ENCODE results near the gene BTNL8.

Gene BTNL8, protein sequence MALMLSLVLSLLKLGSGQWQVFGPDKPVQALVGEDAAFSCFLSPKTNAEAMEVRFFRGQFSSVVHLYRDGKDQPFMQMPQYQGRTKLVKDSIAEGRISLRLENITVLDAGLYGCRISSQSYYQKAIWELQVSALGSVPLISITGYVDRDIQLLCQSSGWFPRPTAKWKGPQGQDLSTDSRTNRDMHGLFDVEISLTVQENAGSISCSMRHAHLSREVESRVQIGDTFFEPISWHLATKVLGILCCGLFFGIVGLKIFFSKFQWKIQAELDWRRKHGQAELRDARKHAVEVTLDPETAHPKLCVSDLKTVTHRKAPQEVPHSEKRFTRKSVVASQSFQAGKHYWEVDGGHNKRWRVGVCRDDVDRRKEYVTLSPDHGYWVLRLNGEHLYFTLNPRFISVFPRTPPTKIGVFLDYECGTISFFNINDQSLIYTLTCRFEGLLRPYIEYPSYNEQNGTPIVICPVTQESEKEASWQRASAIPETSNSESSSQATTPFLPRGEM

GRCh38 chr5:180898621-180899246 lies at the start of gene BTNL8:
BTNL8 (plus strand) TSS chr5:180899159; CDS start chr5:180899311, 152 bp downstream.
- TF ChIP-seq TCF12 (IDR thresholded peaks at IDR 0.05; ENCODE audit: low read depth) (no peak), RAD21 (IDR thresholded peaks at IDR 0.05; ENCODE audit: low read depth) (no peak), YY1 (IDR thresholded peaks at IDR 0.05; ENCODE audit: low read depth) (no peak), CREB1 (IDR thresholded peaks at IDR 0.05; ENCODE audit: low read depth) (no peak), NFIC (IDR thresholded peaks at IDR 0.05) (no peak), EP300 (IDR thresholded peaks at IDR 0.05; ENCODE audit: borderline replicate concordance) (no peak), REST (IDR thresholded peaks at IDR 0.05; ENCODE audit: low read depth) (no peak), EGR1 (IDR thresholded peaks at IDR 0.05) (no peak), ZBTB7A (IDR thresholded peaks at IDR 0.05; ENCODE audit: low read depth) (no peak), TEAD4 (IDR thresholded peaks at IDR 0.05) (no peak), TAF1 (IDR thresholded peaks at IDR 0.05; ENCODE audit: low read depth) (no peak), FOXM1 (IDR thresholded peaks at IDR 0.05; ENCODE audit: borderline replicate concordance, low read depth) (no peak), CEBPB (IDR thresholded peaks at IDR 0.05) (no peak)
- TF ChIP-seq, protein P1, sequence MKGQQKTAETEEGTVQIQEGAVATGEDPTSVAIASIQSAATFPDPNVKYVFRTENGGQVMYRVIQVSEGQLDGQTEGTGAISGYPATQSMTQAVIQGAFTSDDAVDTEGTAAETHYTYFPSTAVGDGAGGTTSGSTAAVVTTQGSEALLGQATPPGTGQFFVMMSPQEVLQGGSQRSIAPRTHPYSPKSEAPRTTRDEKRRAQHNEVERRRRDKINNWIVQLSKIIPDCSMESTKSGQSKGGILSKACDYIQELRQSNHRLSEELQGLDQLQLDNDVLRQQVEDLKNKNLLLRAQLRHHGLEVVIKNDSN (IDR thresholded peaks at IDR 0.05): no peak
- TF ChIP-seq, protein P2, sequence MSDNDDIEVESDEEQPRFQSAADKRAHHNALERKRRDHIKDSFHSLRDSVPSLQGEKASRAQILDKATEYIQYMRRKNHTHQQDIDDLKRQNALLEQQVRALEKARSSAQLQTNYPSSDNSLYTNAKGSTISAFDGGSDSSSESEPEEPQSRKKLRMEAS (IDR thresholded peaks at IDR 0.05): no peak

GRCh38 chr5:180849827-180850226 lies 49.1 kb upstream of the BTNL8 start:
- TF ChIP-seq, protein P1 (IDR thresholded peaks at IDR 0.05): no peak
- no peak for TF ChIP-seq EP300 (IDR thresholded peaks at IDR 0.05; ENCODE audit: borderline replicate concordance)
- TF ChIP-seq FOXM1 (IDR thresholded peaks at IDR 0.05; ENCODE audit: borderline replicate concordance, low read depth): no peak
- TF ChIP-seq, protein P2 (IDR thresholded peaks at IDR 0.05): no peak
- no peak for TF ChIP-seq EGR1 (IDR thresholded peaks at IDR 0.05)
- no peak for TF ChIP-seq TCF12 (IDR thresholded peaks at IDR 0.05; ENCODE audit: low read depth)
- TF ChIP-seq YY1 (IDR thresholded peaks at IDR 0.05; ENCODE audit: low read depth): no peak
- TF ChIP-seq CEBPB (IDR thresholded peaks at IDR 0.05): no peak
- no peak for TF ChIP-seq RAD21 (IDR thresholded peaks at IDR 0.05; ENCODE audit: low read depth)
- no peak for TF ChIP-seq TEAD4 (IDR thresholded peaks at IDR 0.05)
- no peak for TF ChIP-seq REST (IDR thresholded peaks at IDR 0.05; ENCODE audit: low read depth)

- TF ChIP-seq TEAD4 (IDR thresholded peaks at IDR 0.05): no peak
- TF ChIP-seq REST (IDR thresholded peaks at IDR 0.05; ENCODE audit: low read depth): no peak
- TF ChIP-seq, protein P2 (IDR thresholded peaks at IDR 0.05): no peak
- TF ChIP-seq CREB1 (IDR thresholded peaks at IDR 0.05; ENCODE audit: low read depth): no peak
- no peak for TF ChIP-seq CEBPB (IDR thresholded peaks at IDR 0.05)
- TF ChIP-seq FOXM1 (IDR thresholded peaks at IDR 0.05; ENCODE audit: borderline replicate concordance, low read depth): no peak
- TF ChIP-seq, protein P1 (IDR thresholded peaks at IDR 0.05): no peak
Observed at GRCh38 chr5:180850434-180851078, 48.4 kb upstream of the BTNL8 start.

Measured in Ishikawa (cell line).